Kidney (tissue), 14 donors: ENCODE measurements around the gene TECRL. TPM values are rescaled to one million over a fixed set of nuclear protein-coding genes. Genes with fewer than 3 reads are reported as not detected.

Experiments
- DNase-seq, 5 donors: peaks; one replicate each; pipeline ENCODE4 v3.0.0-alpha.2; 2013 to 2020
- FAIRE-seq: peaks from 2 replicates; lab custom pipeline; 2012; peaks lifted over from hg19 to GRCh38; lab: Jason Lieb, UNC
- H3K27ac ChIP-seq, 2 donors: one replicate each; pipeline ENCODE4 v1.7.0; 2013; ENCODE audit warnings: low read depth in 2 of 2, low read length in 2 of 2, inconsistent platforms in 1 of 2
- H3K27me3 ChIP-seq: one replicate; pipeline ENCODE4 v1.7.1; 2013; ENCODE audit warnings: low read length, inconsistent platforms; ENCODE audit not compliant: control insufficient read depth, insufficient read depth
- H3K36me3 ChIP-seq, 3 donors: one replicate each; pipeline versions ENCODE4 v1.7.0 to v1.7.1; 2013; ENCODE audit warnings: low read length in 3 of 3, control low read depth in 1 of 3, inconsistent platforms in 1 of 3; ENCODE audit not compliant: insufficient read depth in 3 of 3, control insufficient read depth in 2 of 3
- H3K4me1 ChIP-seq, 3 donors: one replicate each; pipeline versions ENCODE4 v1.7.0 to v1.7.1; 2013; ENCODE audit warnings: low read length in 3 of 3, inconsistent platforms in 1 of 3, low read depth in 1 of 3; ENCODE audit not compliant: control insufficient read depth in 2 of 3, insufficient read depth in 2 of 3
- H3K4me3 ChIP-seq, 3 donors: one replicate each; pipeline versions ENCODE4 v1.7.0 to v1.8.1; 2013; ENCODE audit warnings: low read length in 3 of 3, control low read depth in 1 of 3, inconsistent platforms in 1 of 3
- H3K9ac ChIP-seq, 3 donors: one replicate each; pipeline versions ENCODE4 v1.7.0 to v1.7.1; 2013; ENCODE audit warnings: low read length in 3 of 3, control low read depth in 1 of 3, inconsistent platforms in 1 of 3
- H3K9me3 ChIP-seq, 3 donors: one replicate each; pipeline versions ENCODE4 v1.7.0 to v1.7.1; 2013; ENCODE audit warnings: low read length in 3 of 3, control low read depth in 1 of 3, inconsistent platforms in 1 of 3; ENCODE audit not compliant: control insufficient read depth in 2 of 3, insufficient read depth in 1 of 3
- intact Hi-C: fragments of 100-400 bp; cut with DNase I; formaldehyde crosslinking; loops from one replicate; pipeline ENCODE4 v1.11.1; 2022
- polyA plus RNA-seq: library from polyadenylated mRNA; stranded (reverse); fragments of 350-450 nt; fragmentation: Illumina TruSeq; extraction: RNeasy Lipid Tissue Mini Kit (QIAGEN cat#74804); gene quantifications from one replicate; pipeline ENCODE4 v1.2.3, GENCODE V29; 2014; ENCODE audit warnings: low read depth, low replicate concordance; ENCODE audit not compliant: insufficient read depth
- total RNA-seq: library from RNA; stranded (reverse); fragmentation: NEBNext Ultra II Directional; extraction: Animal tissue kit (Norgen Biotek cat#: 25700); gene quantifications from one replicate; pipeline ENCODE4 v1.2.1, GENCODE V29; 2021
- TF ChIP-seq, protein P1 (sequence below): IDR thresholded peaks from 3 replicates; pipeline ENCODE4 v1.5.1; 2012; ENCODE audit warnings: mild to moderate bottlenecking, moderate library complexity, borderline replicate concordance; ENCODE audit not compliant: insufficient read depth; ENCODE audit errors: extremely low read depth
- donor health status: control.
- donor health status: control.
- donor health status: control.
- donor health status: control.
- donor health status: control.
- donor health status: DM: yes; HTN: yes; CAD: no.
- donor health status: Normal renal cell carcinoma (clear cell type).

TECRL gene
- total and polyA plus RNA-seq, 2 donors from 2014 or later: not detected

DNA sequence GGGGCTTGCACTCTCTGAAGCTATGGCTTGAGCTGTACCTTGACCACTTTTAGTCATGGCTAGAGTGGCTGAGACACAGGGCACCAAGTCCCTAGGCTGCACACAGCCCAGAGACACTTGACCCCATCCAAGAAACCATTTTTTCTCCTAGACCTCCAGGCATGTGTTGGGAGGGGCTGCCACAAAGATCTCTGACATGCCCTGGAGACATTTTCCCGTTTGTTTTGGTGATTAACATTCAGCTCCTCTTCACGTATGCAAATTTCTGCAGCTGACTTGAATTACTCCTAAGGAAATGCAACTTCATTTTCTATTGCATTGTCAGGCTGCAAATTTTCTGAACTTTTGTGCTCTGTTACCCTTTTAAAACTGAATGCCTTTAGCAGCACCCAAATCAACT is 142.6 kb downstream of the TECRL start:
- TF ChIP-seq, protein P1, sequence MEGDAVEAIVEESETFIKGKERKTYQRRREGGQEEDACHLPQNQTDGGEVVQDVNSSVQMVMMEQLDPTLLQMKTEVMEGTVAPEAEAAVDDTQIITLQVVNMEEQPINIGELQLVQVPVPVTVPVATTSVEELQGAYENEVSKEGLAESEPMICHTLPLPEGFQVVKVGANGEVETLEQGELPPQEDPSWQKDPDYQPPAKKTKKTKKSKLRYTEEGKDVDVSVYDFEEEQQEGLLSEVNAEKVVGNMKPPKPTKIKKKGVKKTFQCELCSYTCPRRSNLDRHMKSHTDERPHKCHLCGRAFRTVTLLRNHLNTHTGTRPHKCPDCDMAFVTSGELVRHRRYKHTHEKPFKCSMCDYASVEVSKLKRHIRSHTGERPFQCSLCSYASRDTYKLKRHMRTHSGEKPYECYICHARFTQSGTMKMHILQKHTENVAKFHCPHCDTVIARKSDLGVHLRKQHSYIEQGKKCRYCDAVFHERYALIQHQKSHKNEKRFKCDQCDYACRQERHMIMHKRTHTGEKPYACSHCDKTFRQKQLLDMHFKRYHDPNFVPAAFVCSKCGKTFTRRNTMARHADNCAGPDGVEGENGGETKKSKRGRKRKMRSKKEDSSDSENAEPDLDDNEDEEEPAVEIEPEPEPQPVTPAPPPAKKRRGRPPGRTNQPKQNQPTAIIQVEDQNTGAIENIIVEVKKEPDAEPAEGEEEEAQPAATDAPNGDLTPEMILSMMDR: no peak
- Histone ChIP-seq H3K4me3 (no peak overlapping the region), H3K9me3 (peaks cover 0 to 2% (median 0%) of the 10 kb centered on the region in 3 donors), H3K4me1 (no peaks in the 10 kb centered on the region), H3K9ac (no peak overlapping the region), H3K27me3 (no peaks in the 10 kb centered on the region), H3K27ac (no peak overlapping the region), H3K36me3 (no peaks in the 10 kb centered on the region)
- no peak for FAIRE-seq
- no peak for DNase-seq
- intact Hi-C loops: no loop called here

DNA sequence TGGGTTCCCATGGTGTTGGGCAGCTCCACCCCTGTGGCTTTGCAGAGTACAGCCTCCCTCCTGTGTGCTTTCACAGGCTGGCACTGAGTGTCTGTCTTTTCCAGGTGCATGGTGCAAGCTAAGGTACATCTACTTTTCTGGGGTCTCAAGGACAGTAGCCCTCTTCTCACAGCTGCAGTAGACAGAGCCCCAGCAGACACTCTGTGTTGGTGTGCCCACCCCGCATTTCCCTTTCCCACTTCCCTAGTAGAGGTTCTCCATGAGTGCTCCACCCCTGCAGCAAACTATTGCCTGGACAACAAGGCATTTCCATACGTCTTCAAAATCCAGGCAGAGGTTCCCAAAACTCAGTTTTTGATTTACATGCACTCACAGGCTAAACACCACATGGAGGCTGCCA is 143.0 kb downstream of the TECRL start:
- Histone ChIP-seq H3K9me3 (peaks cover 0 to 2% (median 0%) of the 10 kb centered on the region in 3 donors), H3K9ac (no peak overlapping the region), H3K36me3 (no peaks in the 10 kb centered on the region), H3K27ac (no peak overlapping the region), H3K4me1 (no peaks in the 10 kb centered on the region), H3K4me3 (no peak overlapping the region), H3K27me3 (no peaks in the 10 kb centered on the region)
- DNase-seq (no peak), FAIRE-seq (no peak)
- TF ChIP-seq, protein P1: no peak
- intact Hi-C loops: no loop called here

DNA sequence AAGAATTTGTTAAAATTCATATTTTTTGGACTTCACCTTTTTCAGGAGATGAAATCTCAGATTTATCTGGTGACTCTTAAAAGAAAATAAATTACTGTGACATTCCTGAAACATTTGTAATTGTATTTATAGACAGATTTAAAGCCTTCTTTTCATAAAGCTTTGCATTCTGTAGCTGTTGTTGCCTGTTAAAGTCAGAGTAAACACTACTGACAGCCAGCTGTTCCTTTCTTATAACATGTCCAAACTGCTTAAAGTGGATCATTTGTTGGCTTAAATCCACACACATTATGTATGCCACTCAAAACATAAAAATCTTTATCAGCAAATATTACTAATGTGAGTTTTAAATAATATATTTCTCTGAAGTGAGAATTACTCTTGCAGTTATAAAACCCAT is 157.5 kb downstream of the TECRL start:
- no peaks in the 10 kb centered on the region for H3K4me1 ChIP-seq
- DNase-seq (no peak), FAIRE-seq (no peak)
- H3K27ac ChIP-seq: no peak overlapping the region
- no peak overlapping the region for H3K4me3 ChIP-seq
- H3K27me3 ChIP-seq: no peaks in the 10 kb centered on the region
- no peak overlapping the region for H3K9ac ChIP-seq
- intact Hi-C loops: no loop called here
- H3K36me3 ChIP-seq: no peaks in the 10 kb centered on the region
- no peaks in the 10 kb centered on the region for H3K9me3 ChIP-seq
- TF ChIP-seq, protein P1: no peak

DNA sequence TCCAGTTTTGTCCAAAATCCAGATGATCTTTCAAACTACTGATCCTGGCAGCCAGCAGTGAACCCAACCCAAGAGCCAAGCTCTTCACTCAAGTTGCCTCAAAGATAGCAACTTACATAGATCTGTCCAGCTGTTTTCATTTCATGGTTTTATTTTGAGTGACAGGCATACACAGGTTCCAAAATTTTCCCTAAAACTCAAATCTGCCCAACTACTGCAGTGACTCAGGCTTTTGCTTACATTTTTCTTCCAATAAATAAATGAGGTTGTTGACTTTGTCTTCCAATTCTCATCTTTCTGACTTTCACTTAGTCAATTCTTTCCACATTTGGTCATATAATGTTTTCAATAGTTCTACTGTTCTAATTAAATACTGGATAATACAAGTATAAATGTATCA is 158.8 kb downstream of the TECRL start:
- no peak for FAIRE-seq
- Histone ChIP-seq H3K4me1 (no peaks in the 10 kb centered on the region), H3K27me3 (no peaks in the 10 kb centered on the region), H3K9ac (no peak overlapping the region), H3K27ac (no peak overlapping the region), H3K4me3 (no peak overlapping the region), H3K36me3 (no peaks in the 10 kb centered on the region), H3K9me3 (no peaks in the 10 kb centered on the region)
- DNase-seq: no peak
- TF ChIP-seq, protein P1: no peak
- intact Hi-C loops: no loop called here
